AG08395 (cell line): Measurements from ENCODE around the gene NSMCE1.

Experiments used
- DNase-seq: peaks from one replicate; pipeline ENCODE4 v3.0.0; 2012; ENCODE audit warnings: mixed read lengths, low spot score

The NSMCE1 gene, protein sequence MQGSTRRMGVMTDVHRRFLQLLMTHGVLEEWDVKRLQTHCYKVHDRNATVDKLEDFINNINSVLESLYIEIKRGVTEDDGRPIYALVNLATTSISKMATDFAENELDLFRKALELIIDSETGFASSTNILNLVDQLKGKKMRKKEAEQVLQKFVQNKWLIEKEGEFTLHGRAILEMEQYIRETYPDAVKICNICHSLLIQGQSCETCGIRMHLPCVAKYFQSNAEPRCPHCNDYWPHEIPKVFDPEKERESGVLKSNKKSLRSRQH

DNA sequence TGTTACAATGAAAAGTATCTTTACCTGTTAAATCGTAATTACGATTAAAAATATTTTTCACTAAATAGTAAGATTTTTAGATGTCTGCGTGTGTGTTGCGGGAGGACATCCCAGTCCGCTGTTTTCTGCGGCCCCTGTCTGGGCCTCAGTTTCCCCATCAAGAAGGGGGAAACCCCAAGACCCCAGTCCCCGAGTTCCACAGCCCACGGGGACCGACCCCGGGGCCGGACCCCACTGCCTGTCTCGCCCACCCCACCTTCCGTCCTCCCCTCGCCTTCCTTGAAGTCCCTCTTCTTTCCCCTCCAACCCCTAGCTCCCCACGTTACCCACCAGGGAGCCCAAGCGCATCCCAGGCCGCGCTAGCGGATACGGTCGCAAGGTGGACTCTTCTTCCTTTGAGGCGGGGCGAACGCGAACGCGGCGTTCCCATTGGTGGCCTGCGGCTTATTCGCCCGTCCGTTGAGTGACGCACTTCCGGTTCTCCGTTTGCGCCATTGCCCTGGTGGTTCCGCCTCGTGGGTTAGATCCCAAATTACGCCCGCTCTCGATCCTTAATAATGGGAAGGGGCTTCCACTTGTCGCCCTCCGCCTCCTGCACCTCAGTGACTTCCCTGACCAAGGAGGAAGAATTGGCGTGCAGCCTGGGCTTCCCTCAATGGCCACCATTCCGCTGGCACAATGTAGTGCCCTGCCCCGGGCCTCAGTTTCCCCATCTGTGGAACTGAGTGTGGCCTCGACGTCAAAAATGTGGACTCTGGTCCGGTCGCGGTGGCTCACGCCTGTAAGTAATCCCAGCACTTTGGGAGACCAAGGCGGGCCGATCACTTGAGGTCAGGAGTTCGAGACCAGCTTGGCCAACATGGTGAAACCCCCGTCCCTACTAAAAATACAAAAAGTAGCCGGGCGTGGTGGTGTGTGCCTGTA is at the start of gene NSMCE1:
Gene NSMCE1, minus strand, starts transcription at position 397 of the 924 bp plus-strand sequence. CDS start 11,202 bp downstream, outside the sequence.
- DNase-seq = peak; percentile 99

DNA sequence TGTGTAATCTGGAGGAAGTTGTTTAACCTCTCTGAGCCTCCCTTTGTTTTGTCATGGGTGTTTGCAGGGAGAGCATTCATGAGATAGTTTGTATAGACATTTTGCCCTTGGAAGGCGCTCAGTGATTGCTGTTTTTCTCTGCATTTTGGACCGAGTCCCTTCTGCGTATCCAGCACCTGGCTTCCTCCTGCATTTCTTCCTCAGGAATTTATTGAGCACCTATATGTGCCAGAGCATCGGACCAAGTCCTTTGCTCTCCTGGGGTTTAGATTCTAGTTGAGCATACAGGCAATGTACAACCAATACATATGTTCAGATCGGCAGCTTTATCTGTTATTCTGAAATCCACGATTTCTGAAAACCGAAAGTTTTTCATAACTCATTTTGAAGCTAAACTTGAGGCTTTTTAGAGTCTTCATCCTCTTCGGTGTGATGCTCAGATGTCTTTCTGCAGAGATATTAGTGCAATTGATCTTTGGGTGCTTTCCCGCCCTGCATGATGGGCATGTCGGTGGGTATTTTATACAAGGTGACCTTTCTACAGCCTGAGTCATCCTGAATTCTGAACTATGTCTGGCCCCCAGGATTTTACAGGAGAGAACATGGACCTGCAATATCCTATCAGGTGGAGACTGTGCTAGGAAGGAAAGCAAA is 49.3 kb upstream of the NSMCE1 start:
- no peak for DNase-seq

DNA sequence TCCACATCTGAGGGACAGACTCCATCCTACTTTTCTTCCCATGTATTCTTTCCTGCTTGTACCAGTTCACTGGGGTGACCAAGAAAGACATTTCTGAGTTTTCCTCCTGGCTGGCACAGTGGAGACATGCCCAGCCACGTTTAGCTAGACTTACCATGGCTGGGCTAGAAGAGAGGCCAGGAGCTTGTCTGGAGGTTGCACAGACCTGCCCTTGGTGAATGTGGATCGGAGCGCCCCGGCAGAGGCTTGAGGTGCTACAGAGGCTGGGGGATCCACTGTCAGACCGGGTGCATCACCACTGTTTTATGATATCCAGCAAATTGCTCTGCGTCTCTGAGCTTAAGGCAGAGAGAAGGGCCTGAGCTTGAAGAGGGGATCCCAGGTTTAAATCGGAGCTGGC is 48.7 kb upstream of the NSMCE1 start:
- DNase-seq = no peak

DNA sequence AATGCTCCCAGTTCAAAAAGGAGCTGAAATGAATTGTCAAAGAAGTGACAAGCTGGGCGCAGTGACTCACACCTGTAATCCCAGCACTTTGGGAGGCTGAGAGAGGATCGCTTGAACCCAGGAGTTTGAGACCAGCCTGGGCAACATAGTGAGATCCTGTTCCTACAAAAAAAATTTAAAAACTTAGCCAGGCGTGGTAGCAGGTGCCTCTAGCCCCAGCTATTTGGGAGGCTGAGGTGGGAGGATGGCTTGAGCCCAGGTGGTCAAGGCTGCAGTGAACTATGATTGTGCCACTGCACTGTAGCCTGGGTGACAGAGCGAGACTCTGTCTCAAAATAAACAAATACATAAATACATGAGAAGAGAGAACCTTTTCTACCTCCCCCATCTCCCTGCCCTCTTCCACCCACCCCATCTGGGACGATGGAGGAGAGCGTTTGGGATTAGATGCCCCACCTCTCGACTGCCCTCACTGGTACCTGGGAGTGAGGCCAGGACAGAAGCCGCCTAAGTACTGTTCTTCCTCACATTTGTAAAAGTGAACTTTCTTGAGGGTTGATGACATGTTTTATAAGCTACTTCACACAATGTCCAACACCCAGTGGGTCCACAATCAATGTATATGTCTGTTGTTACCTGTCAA is 47.6 kb upstream of the NSMCE1 start:
- DNase-seq = no peak

DNA sequence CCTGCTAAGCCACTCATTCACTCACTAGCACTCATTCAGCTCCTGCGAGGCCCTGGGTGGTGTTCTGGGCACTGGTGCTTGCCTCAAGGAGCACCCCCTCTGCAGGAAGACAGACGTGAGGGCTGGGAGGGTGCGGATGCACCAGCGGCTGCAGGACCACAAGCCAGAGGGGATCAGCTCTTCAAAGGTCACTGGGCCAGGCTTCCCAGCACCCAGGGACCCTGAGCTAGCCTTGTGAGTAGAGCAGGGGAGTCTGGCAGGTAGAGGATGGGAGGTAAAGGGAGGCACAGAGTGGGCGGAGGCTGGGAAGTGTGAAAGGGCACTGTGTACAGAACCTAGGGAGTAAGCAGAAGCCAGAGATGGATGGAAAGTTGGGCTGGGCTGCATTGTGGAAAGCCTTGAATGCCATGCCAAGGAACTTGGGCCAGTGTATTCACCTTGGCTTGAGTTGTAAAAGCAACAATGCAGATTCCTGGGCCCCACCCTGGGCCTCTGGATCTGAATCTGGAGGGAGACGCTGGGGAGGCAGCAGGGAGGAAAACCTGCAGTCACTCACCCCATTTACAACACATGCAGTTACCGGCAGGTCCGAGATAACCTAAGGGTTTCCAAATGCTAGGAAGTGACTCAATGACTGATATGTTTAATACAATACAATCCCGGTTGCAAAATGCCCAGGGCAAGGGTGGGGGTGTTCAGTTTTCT is 46.9 kb upstream of the NSMCE1 start:
- peak; percentile 51 for DNase-seq

DNA sequence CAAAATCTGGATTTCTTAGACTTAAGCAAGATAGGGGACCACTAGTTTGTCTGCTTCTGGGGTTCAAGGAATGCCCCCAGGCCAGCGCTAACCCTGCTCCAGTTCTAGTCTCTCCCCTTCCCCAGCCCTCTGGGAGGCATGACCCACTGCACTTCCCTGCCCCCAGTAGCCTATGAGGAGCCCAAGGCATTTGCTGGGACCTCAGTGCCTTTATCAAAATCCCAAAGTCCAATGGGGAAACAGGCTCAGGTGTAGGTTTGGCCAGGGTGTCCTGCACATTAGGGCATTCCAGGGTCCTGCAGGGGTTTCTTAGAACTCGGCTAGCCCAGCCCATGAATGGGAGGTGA is 46.4 kb upstream of the NSMCE1 start:
- DNase-seq = no peak

DNA sequence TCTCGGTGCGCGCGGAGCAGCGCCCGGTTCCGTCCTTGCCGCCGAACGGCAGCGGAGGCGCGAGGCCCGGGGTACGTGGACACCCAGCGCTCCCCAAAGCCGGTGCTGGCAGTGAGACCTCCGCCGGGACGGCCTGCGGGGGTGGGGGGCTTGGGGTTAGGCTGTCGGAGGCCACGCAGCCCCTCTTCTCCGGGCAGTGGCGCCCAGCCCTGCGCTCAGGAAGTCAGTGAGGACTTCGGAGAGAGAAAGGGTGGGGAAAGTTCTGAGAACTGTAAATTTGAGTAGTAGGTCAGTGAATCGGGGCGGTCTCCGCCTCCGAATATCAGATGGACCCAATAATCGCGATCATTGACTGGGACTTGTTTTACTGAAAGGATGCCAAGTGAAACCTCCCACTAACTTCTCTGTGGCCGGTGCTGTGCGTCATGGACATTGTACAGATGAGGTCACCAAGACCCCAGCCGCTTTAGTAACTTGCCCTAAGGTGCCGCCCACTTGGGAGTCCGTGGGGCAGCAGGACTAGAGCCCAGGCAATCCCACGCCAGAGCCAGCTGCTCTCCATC is 45.7 kb upstream of the NSMCE1 start:
- peak; percentile 79 for DNase-seq

DNA sequence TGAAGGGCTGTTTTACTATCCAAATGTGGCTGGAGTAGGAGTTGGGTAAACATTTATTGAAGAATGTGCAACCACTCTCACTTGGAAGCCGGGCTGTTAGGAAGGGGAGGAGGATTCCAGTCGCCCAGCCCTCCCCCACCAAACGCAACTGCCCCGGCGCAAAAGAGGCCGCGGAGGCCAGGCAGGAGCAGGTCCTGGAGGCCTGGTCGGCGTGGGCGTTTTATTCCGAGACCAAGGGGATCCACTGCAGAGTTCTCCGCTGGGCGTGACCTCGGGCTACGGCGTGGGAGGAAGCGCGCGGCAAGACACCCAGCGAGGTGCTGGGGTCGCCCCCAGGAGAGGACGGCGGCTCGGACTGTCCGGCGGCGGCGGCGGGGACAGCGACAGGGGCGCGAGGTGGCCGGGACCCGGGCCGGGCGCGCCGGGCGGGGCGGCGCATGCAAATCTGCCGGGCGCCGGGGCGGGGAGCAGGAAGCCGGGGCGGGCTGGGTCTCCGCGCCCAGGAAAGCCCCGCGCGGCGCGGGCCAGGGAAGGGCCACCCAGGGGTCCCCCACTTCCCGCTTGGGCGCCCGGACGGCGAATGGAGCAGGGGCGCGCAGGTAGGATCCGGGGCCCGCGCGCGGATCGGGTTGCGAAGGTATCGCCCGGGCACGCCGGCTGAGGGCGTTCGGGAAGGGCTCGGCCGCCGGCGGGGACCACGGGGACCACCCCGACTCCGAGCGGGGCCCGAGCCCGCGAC is 45.0 kb upstream of the NSMCE1 start, which contains the start of gene IL4R:
Gene IL4R, plus strand, starts transcription at position 553 of the 739 bp plus-strand sequence. CDS start 26,230 bp downstream, outside the sequence.
- peak; percentile 69 for DNase-seq

DNA sequence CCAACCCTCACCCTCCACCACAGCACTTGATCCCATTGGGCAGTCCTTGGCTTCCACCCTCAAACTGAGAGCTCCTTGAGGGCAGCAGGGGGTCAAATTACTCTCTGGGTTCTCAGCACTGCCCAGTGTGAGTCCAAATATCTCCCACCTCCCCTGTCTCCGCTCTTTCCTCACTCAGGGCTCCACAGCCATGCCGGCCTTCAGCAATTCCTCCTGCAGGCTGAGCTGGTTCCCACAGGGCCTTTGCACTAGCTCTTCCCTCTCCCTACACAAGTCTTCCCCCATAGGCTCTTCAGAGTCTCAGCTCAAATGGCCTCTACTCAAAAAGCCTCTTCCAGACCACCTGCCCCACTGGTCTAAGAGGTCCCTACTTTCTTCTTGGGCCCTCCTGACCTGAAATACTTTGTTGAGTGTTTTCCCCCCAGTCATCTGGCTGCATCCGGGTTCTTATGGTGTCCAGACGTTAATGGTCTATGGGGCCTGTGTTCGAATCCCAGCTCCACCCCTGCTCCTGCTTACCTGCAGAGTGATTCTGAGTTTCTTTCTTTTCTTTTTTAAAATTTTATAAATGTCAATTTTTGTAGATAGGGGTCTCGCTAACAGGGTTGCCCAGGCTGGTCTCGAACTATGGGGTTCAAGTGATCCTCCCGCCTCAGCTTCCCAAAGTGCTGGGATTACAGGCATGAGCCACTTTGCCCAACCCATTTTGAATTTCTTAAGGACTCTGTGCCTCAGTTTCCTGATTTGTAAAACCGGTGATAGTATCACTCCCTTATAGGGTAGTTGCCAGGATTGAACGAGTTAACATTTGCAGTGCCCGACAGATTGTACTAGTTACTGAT is 44.2 kb upstream of the NSMCE1 start:
- DNase-seq = no peak

DNA sequence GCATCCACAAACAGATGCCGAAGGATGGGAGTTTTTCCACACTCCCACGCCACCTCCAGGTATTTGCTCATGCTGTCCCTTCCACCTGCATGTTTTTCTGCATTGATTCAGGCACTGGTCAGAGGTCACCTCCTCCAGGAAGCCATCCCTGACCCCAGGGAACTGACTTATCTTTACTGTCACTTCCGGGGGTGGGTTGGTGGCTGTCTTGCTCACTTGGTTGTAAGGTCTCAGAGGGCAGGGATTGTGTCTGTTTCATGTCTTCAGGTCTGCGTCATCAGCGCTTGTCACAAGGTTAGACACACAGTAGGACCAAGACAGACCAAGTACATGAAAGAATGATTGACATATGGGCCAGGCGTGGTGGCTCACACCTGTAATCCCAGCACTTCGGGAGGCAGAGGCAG is 43.3 kb upstream of the NSMCE1 start:
- no peak for DNase-seq

DNA sequence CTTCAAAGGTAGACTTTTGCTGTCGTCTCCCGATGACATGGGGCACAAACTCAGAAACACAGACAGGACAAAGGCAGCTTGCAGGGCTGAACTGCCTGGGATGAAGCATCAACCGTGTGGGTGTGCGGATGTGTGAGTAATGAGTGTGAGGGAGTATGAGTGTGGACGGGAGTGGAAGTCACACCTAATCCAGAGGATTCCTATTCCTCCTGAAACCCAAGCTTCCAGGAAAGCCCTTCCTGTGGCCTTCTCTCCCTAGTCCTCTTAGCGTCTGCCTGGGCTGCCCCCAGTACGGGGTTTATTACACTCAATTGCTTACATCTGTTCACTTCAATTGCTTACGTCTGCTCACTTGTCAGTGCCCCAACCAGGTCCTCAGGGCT is 42.9 kb upstream of the NSMCE1 start:
- DNase-seq = no peak

DNA sequence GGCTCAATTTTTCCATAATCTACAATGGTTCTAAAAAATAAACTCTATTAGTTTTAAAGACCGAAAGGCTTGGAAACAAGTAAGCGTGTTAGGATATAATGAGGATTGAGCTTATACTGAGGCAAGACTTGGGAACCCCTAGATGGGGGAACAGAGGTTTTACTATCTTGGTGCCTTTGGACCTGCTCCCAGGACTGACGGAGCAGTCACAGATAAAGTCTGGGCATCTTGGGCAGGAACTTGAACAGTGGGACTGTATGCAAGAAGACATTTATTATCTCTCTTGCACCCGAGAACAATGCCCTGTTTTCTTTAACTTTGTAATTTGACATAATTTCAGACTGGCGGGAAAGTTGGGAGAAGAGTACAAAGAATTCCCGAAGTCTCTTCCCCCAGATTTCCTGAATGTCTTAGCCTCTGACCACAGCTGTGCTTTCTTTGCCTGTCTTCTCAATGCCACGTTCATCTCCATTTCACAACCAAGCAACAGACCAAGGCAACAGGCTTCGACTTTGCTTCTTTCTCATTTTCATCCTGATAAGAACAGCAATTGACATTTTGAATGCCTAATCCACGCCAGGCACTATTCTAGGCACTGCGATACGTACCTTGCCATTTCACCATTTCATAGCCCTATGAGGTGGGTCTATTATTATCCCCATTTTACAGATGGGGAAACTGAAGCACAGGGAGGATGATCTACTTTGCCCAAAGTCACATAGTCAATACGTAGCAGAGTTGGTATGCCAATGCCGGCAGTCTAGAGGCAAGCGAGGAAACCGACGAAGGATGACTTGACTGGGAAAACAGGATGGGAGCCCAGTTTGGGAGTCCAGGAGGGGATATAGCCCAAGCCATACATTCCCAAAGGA is 42.2 kb upstream of the NSMCE1 start:
- no peak for DNase-seq

DNA sequence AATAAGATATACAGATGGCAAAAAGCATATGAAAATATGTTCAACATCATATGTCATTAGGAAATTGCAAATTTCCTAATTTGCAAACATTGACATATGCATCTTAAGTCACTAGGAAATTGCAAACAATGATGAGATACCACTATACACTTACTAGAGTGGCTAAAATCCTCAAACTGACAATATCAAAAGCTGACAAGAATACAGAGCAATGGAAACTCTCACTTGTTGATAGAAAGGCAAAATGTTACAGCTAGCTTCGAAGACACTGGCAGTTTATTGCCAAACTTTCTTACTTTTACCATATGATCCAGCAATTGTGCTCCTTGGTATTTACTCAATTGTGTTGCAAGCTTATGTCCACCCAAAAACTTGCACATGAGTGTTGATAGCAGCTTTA is 40.2 kb upstream of the NSMCE1 start:
- DNase-seq = no peak

DNA sequence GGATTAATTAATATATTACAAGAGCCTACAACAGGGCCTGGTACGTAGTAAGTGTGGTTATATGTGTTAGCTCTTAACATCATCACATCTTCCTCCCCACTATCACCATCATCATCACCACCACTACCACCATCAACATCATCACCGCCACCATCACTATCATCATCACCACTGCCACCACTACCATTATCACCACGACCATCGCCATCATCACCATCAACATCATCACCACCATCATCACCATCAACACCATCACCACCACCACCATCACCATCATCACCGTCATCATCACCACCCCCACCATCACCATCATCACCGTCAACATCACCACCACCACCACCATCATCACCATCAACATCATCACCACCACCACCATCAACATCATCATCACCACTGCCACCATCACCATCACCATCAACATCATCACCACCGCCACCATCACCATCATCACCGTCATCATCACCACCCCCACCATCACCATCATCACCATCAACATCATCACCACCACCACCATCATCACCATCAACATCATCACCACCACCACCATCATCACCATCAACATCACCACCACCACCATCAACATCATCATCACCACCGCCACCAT is 37.4 kb upstream of the NSMCE1 start:
- DNase-seq = no peak

DNA sequence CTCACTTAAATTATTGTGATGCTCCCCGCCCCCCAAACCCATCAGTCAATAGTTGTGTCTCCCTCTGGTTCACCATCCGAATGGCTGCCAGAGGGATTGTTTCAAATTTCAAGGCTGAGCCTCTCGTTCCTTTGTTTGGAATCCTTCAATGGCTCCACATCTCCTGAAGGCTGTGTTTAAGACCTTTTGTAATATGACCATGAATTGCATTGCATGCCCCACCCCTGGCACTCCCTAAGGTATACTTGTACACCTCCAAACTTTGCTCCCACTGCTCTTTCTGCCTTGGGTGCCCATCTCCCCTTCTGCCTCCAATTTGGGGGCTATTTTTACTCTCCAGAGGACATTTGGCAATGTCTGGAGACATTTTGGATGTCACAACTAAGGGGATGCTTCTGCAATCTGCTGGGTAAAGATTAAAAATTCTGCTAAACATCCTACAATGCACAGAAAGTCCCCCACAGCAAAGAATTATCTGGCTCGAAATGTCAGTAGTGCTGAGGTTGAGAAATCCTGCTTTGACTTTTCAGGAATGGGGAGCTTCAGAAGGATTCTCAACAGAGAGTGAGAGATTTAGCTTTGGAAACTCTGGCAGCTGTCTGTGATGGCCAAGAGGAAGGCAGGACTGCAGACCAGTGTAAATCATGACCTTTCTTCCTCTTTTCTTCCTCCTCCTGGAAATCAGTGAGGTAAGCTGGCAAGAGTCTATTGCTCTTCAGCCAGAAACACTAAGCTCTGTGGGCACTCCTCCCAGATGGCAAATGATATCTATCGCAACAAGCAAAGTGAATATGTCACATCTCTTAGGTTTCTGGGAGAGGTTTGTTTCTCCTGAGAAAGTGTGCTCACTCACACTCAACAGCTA is 36.5 kb upstream of the NSMCE1 start:
- DNase-seq = no peak

DNA sequence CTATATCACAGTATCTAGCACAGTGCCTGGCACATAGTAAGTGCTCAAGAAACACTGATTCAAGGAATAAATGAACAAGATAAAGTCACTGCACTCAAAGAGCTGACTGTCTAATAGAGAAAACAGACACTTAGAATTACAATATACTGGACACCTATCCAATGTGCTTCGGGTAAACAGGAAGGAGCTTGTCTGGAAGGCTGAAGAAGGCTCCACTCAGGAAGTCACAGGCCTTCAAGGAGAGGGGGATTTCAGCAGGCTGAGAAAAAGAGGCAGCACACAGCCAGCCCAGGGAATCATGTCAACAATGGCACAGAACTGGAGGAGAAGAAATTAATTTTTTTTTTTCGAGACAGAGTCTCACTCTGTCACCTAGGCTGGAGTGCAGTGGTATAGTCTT is 35.5 kb upstream of the NSMCE1 start:
- no peak for DNase-seq
